Smooth muscle cell of the pulmonary artery (primary cell): ENCODE measurements around the gene UBE2Q2. TPM values are rescaled to one million over a fixed set of nuclear protein-coding genes. Genes with fewer than 3 reads are reported as not detected.

Experiments used
- total RNA-seq: library from RNA; depleted of rRNA; stranded (reverse); fragments of >200 nt; gene quantifications from 2 replicates; pipeline ENCODE4 v1.2.3, GENCODE V29; 2014

The UBE2Q2 gene
- total RNA-seq: 58.6 and 61.5 TPM in 2 replicates

DNA sequence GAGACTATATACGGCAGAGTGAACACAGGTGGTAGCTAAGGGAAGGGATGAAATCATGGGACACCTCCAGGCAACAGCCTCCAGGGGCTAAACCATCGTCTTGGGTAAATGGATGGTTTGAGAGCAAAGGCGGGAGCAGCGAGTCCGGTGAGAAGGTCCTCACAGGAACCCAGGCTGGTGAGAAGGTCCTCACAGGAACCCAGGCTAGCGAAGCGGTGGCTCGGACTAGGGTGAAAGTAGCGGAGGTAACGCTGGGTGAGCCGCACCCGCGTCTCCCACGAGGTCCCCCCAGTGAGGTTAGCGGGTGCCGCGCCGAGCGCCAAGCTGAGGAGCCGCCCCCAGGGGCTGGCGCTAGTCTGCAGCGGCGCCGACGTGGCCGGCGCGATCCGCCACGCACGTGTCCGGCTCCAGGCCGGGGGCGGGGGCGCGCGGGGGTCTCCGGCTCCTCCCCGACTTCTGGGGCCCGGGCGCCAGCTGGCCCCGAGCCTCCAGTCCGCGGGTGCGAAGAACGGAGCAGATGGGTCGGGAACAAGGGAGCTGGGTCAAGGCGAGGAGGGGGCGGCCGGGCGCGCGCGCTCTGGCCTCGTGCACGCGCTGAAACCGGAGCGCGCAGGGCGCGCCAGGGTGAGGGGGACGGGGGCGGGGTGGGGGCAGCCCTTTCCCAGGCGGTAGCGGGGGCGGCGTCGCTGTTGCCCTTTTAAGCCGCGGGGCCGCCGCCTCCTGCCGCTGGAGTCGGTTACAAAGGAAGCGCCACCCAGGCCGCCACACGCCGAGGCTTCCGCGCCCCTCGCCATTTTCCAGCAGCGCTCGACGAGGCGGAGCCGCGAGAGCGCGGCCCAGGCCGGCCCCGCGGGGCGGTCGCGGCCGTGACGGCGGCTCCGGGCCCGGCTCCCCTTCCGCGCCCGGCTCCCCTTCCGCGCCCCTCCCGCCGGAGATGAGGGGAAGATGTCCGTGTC is at the start of gene UBE2Q2:
TSS of gene UBE2Q2 (plus strand) at position 726 of the 956 bp plus-strand sequence. CDS start at position 946, 220 bp downstream.

DNA sequence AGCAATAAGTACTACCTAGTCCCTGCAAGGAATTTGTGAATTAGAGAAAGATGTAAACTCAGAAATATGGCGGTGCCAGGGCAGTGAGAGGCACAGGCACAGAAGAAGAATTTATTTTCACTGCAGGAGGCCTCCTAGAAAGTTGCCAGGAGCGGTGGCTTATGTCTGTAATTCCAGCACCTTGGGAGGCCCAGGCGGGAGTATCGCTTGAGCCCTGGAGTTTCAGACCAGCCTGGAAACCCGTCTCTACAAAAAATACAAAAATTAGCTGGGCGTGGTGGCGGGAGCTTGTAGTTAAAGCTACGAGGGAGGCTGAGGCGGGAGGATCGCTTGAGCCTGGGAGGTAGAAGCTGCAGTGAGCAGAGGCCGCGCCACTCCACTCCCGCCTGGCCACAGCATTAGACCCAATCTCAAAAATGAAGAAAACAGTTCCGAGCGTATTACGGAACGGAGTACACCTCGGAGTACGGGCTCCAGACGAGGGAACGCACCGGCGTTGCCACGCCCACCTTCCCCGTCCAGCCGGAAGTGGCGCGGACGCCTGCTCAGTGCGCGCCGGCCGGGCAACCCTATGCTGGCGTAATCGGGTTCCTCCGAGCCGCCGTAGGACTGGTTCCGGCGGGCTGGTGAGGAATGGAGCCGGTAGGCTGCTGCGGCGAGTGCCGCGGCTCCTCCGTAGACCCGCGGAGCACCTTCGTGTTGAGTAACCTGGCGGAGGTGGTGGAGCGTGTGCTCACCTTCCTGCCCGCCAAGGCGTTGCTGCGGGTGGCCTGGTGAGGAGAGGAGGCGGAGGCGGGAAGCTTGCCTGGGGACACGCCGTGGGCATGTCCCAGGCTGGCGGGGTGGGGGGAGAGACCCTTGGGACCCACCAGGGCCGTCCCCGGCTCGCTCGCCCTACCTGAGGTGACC is 60.3 kb downstream of the UBE2Q2 start, which contains the start of gene FBXO22:
TSS of gene FBXO22 (plus strand) at position 548 of the 909 bp plus-strand sequence. CDS start at position 634, 86 bp downstream.

Other genes starting within 250 kb of the UBE2Q2 start
- gene SNUPN, start 217.7 kb upstream of the UBE2Q2 start, total RNA-seq: 27.9 and 33.1 TPM in 2 replicates
- gene IMP3, start 203.2 kb upstream of the UBE2Q2 start, total RNA-seq: 70.4 and 81.4 TPM in 2 replicates
- 52.8 and 55.1 TPM in 2 replicates for gene SNX33, start 195.5 kb upstream of the UBE2Q2 start, total RNA-seq
- gene CSPG4, start 130.6 kb upstream of the UBE2Q2 start, total RNA-seq: 193 and 328 TPM in 2 replicates
- gene FBXO22, start 60.4 kb downstream of the UBE2Q2 start, total RNA-seq: 53.9 and 76.3 TPM in 2 replicates
- gene NRG4, start 169.0 kb downstream of the UBE2Q2 start, total RNA-seq: 0.17 and 0.20 TPM in 2 replicates
- 0.03 and 0.07 TPM in 2 replicates for gene TMEM266, start 216.5 kb downstream of the UBE2Q2 start, total RNA-seq